ENCODE measurements around the gene UNC93A. TPM values are rescaled to one million over a fixed set of nuclear protein-coding genes. Genes with fewer than 3 reads are reported as not detected.

The UNC93A gene
- total RNA-seq, 2 experiments from 2014 or later: not detected

DNA sequence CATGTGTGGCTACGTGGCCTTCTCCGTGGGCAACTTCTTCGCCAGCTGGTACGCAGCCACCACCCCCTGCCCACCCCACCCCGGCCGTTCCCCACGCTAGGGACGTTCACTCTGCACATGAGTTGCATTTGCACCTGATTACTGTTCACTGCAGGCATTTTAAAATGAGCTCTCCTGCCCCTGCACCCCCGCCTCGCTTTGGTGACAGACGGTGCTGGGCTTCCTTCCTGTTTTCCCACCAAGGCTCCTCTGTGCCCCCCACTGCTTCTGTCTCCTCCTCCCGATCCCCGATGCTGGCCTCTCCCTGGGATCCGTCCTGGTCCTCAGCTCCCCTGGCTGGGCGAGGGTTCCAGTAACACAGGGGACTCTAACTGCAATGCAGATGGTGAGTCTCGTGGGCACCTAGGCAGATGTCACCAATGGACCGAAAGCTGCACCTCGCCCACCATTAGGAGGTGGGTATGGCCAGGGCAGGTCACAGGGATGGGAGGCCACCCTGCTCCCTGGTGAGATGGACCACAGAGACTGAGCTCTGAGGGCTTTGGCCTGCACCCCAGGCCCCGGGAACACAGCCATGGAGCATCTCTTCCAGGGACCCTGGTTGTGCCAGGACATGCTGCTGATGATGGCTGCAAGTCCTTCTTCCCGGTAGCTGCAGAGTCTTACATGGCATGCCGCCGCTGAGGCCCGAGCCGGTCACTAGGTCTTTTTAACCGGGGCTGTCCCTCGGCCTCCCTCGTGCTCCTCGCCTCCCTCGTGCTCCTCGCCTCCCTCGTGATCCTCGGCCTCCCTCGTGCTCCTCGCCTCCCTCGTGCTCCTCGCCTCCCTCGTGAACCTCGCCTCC, 3.8 kb downstream of the UNC93A start:
- Mint-ChIP-seq H3K36me3 (ENCODE audit: low read depth) (no peaks in the 10 kb centered on the region), H3K4me3 (no peak overlapping the region), H3K27ac (no peak overlapping the region), H3K9me3 (no peaks in the 10 kb centered on the region), H3K4me1 (ENCODE audit: low read depth) (no peaks in the 10 kb centered on the region), H3K27me3 (peaks cover 3% of the 10 kb centered on the region)
- ATAC-seq (no peak), DNase-seq (no peak)
- POLR2A ChIA-PET: no interaction called here
- TF ChIP-seq, protein P1, sequence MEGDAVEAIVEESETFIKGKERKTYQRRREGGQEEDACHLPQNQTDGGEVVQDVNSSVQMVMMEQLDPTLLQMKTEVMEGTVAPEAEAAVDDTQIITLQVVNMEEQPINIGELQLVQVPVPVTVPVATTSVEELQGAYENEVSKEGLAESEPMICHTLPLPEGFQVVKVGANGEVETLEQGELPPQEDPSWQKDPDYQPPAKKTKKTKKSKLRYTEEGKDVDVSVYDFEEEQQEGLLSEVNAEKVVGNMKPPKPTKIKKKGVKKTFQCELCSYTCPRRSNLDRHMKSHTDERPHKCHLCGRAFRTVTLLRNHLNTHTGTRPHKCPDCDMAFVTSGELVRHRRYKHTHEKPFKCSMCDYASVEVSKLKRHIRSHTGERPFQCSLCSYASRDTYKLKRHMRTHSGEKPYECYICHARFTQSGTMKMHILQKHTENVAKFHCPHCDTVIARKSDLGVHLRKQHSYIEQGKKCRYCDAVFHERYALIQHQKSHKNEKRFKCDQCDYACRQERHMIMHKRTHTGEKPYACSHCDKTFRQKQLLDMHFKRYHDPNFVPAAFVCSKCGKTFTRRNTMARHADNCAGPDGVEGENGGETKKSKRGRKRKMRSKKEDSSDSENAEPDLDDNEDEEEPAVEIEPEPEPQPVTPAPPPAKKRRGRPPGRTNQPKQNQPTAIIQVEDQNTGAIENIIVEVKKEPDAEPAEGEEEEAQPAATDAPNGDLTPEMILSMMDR (IDR thresholded peaks at IDR 0.05): no peak
- CTCF ChIA-PET: interaction anchor here (1.1 kb wide), 1 partner anchor 56 kb away, joined by 3 read pairs; no protein-coding TSS in a partner anchor
- intact Hi-C loops (cut with micrococcal nuclease): no loop called here

DNA sequence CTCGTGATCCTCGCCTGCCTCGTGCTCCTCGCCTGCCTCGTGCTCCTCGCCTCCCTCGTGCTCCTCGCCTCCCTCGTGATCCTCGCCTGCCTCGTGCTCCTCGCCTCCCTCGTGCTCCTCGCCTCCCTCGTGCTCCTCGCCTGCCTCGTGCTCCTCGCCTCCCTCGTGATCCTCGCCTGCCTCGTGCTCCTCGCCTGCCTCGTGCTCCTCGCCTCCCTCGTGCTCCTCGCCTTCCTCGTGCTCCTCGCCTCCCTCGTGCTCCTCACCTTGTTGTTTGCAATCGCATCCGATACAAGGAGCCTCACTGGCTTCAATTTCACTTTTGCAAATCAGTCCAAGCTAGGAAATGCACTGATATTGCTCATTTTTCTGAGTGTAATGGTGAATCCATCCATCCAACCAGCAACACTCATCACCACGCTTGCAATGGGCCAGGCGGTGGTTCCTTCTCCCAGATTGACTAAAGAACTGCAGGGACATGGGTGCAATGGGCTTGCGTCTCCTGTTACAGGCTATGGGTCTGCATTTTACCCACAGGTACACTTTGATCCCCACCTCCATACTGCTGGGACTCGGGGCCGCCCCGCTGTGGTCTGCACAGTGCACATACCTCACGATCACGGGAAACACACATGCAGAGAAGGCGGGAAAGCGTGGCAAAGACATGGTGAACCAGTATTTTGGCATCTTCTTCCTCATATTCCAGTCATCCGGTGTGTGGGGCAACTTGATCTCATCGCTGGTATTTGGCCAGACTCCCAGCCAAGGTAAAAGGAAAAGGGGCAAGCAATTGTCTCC, 4.6 kb downstream of the UNC93A start:
- DNase-seq (no peak), ATAC-seq (no peak)
- H3K36me3 Mint-ChIP-seq (ENCODE audit: low read depth): no peaks in the 10 kb centered on the region
- H3K4me1 Mint-ChIP-seq (ENCODE audit: low read depth): no peaks in the 10 kb centered on the region
- no peak overlapping the region for H3K4me3 Mint-ChIP-seq
- ChIA-PET CTCF (no interaction called here), POLR2A (no interaction called here)
- no peaks in the 10 kb centered on the region for H3K9me3 Mint-ChIP-seq
- intact Hi-C loops (cut with micrococcal nuclease): no loop called here
- peaks cover 3% of the 10 kb centered on the region for H3K27me3 Mint-ChIP-seq
- TF ChIP-seq, protein P1 (IDR thresholded peaks at IDR 0.05): no peak
- H3K27ac Mint-ChIP-seq: no peak overlapping the region

DNA sequence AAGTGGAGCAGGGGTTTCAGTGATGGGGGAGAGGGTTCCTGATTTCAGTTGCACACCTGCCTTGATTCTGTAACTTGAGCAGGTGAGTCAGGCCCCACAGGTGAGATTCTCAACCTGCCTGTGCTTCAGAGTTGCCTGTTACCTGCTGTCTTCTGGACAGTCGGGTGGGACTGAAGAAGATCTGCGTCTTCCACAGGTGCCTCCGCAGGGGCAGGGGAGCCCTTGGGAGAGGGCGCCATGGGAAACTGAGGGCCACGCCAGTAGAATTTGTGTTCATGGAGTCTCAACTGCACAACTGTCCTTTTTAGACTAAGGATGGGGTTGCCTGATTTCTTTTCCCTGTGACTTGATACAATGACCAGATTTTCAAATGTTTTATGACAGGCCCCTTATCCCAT, 5.2 kb downstream of the UNC93A start:
- DNase-seq (no peak), ATAC-seq (no peak)
- Mint-ChIP-seq H3K4me1 (ENCODE audit: low read depth) (no peaks in the 10 kb centered on the region), H3K27me3 (peaks cover 3% of the 10 kb centered on the region), H3K9me3 (no peaks in the 10 kb centered on the region), H3K36me3 (ENCODE audit: low read depth) (no peaks in the 10 kb centered on the region), H3K4me3 (no peak overlapping the region), H3K27ac (no peak overlapping the region)
- TF ChIP-seq, protein P1 (IDR thresholded peaks at IDR 0.05): no peak
- POLR2A ChIA-PET: no interaction called here
- intact Hi-C loops (cut with micrococcal nuclease): no loop called here
- CTCF ChIA-PET: no interaction called here

DNA sequence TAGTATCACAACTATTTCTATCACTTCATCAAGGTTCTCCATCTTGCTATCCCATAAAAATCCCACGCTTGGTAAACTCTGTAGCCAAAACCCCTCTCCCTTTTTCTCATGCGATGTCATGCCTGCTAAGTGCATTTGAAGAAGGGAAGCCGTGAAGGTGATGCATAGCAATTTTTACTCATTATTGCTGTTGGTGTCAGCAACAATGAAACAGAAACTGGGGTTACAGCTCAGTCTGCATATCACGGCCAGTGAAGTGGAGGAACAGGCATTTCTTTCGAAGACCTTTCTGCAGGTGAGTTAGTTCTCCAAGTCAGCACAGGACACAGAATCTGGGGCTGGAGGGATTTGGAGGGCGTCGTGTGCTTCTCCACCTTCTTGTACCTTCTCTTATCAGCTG, 5.8 kb downstream of the UNC93A start:
- DNase-seq (no peak), ATAC-seq (no peak)
- Mint-ChIP-seq H3K27ac (no peak overlapping the region), H3K27me3 (peaks cover 3% of the 10 kb centered on the region), H3K36me3 (ENCODE audit: low read depth) (no peaks in the 10 kb centered on the region), H3K4me3 (no peak overlapping the region), H3K4me1 (ENCODE audit: low read depth) (no peaks in the 10 kb centered on the region), H3K9me3 (no peaks in the 10 kb centered on the region)
- POLR2A ChIA-PET: no interaction called here
- CTCF ChIA-PET: no interaction called here
- intact Hi-C loops (cut with micrococcal nuclease): no loop called here
- TF ChIP-seq, protein P1 (IDR thresholded peaks at IDR 0.05): no peak

DNA sequence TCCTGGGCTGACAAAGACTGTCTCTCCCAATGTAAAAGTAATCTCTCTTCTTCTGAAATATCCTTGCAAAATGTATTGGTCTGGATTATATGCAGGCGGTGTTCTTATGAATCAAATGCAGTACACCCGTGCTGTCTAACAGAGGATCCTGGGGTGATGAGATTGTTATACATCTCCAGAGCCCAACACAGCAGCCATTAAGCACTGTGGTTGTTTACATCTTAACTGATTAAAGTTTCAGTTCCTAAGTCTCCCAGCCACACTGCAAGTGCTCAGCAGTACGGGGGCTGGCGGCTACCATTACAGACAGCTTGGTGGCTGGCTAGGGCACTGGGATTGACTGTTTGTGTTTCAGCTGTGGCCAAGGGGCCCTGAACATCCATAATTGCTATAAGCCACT, 7.0 kb downstream of the UNC93A start:
- ChIA-PET CTCF (interaction anchor here (1.6 kb wide), 1 partner anchor 137 kb away, joined by 3 read pairs; no protein-coding TSS in a partner anchor), POLR2A (no interaction called here)
- Mint-ChIP-seq H3K9me3 (no peaks in the 10 kb centered on the region), H3K4me3 (no peak overlapping the region), H3K27me3 (peaks cover 3% of the 10 kb centered on the region), H3K4me1 (ENCODE audit: low read depth) (no peaks in the 10 kb centered on the region), H3K36me3 (ENCODE audit: low read depth) (no peaks in the 10 kb centered on the region), H3K27ac (no peak overlapping the region)
- ATAC-seq: no peak
- intact Hi-C loops (cut with micrococcal nuclease): no loop called here
- TF ChIP-seq, protein P1 (IDR thresholded peaks at IDR 0.05): no peak
- no peak for DNase-seq
